Measurements from ENCODE around the gene ESRRB. TPM values are rescaled to one million over a fixed set of nuclear protein-coding genes. Genes with fewer than 3 reads are reported as not detected.

ESRRB gene
- total RNA-seq, 1 donor from 2014 or later = 0.08 TPM

GRCh38 chr14:76500011-76500410 lies 124.1 kb downstream of the ESRRB start:
- Mint-ChIP-seq H3K4me1 (ENCODE audit: unreplicated experiment) (peaks cover 18% of the 10 kb centered on the region), H3K27ac (ENCODE audit: unreplicated experiment) (no peak overlapping the region), H3K27me3 (ENCODE audit: unreplicated experiment) (peaks cover 8% of the 10 kb centered on the region), H3K4me3 (ENCODE audit: unreplicated experiment) (no peak overlapping the region), H3K36me3 (ENCODE audit: low read depth, unreplicated experiment) (no peaks in the 10 kb centered on the region), H3K9me3 (ENCODE audit: unreplicated experiment) (no peaks in the 10 kb centered on the region)
- TF ChIP-seq CTCF (IDR thresholded peaks at IDR 0.05; ENCODE audit: unreplicated experiment) = no peak
- DNase-seq (ENCODE audit: low spot score) = no peak

GRCh38 chr14:76500480-76500879 lies 124.5 kb downstream of the ESRRB start:
- no peak for DNase-seq (ENCODE audit: low spot score)
- TF ChIP-seq CTCF (IDR thresholded peaks at IDR 0.05; ENCODE audit: unreplicated experiment) = no peak
- Mint-ChIP-seq H3K36me3 (ENCODE audit: low read depth, unreplicated experiment) (no peaks in the 10 kb centered on the region), H3K27me3 (ENCODE audit: unreplicated experiment) (peaks cover 8% of the 10 kb centered on the region), H3K27ac (ENCODE audit: unreplicated experiment) (no peak overlapping the region), H3K4me3 (ENCODE audit: unreplicated experiment) (no peak overlapping the region), H3K9me3 (ENCODE audit: unreplicated experiment) (no peaks in the 10 kb centered on the region), H3K4me1 (ENCODE audit: unreplicated experiment) (peaks cover 19% of the 10 kb centered on the region)

GRCh38 chr14:76501156-76501720 lies 125.3 kb downstream of the ESRRB start:
- TF ChIP-seq CTCF (IDR thresholded peaks at IDR 0.05; ENCODE audit: unreplicated experiment) = no peak
- no peak overlapping the region for H3K4me3 Mint-ChIP-seq (ENCODE audit: unreplicated experiment)
- no peaks in the 10 kb centered on the region for H3K9me3 Mint-ChIP-seq (ENCODE audit: unreplicated experiment)
- no peak overlapping the region for H3K27ac Mint-ChIP-seq (ENCODE audit: unreplicated experiment)
- no peaks in the 10 kb centered on the region for H3K36me3 Mint-ChIP-seq (ENCODE audit: low read depth, unreplicated experiment)
- H3K27me3 Mint-ChIP-seq (ENCODE audit: unreplicated experiment) = peaks cover 8% of the 10 kb centered on the region
- no peak for DNase-seq (ENCODE audit: low spot score)
- peaks cover 22% of the 10 kb centered on the region for H3K4me1 Mint-ChIP-seq (ENCODE audit: unreplicated experiment)

GRCh38 chr14:76502219-76502618 lies 126.3 kb downstream of the ESRRB start:
- Mint-ChIP-seq H3K4me3 (ENCODE audit: unreplicated experiment) (no peak overlapping the region), H3K36me3 (ENCODE audit: low read depth, unreplicated experiment) (no peaks in the 10 kb centered on the region), H3K27ac (ENCODE audit: unreplicated experiment) (no peak overlapping the region), H3K9me3 (ENCODE audit: unreplicated experiment) (no peaks in the 10 kb centered on the region), H3K4me1 (ENCODE audit: unreplicated experiment) (peaks cover 20% of the 10 kb centered on the region), H3K27me3 (ENCODE audit: unreplicated experiment) (peaks cover 8% of the 10 kb centered on the region)
- DNase-seq (ENCODE audit: low spot score) = no peak
- no peak for TF ChIP-seq CTCF (IDR thresholded peaks at IDR 0.05; ENCODE audit: unreplicated experiment)

- DNase-seq (ENCODE audit: low spot score) = no peak
- Mint-ChIP-seq H3K9me3 (ENCODE audit: unreplicated experiment) (no peaks in the 10 kb centered on the region), H3K27me3 (ENCODE audit: unreplicated experiment) (peaks cover 8% of the 10 kb centered on the region), H3K36me3 (ENCODE audit: low read depth, unreplicated experiment) (no peaks in the 10 kb centered on the region), H3K4me1 (ENCODE audit: unreplicated experiment) (peaks cover 20% of the 10 kb centered on the region), H3K27ac (ENCODE audit: unreplicated experiment) (no peak overlapping the region), H3K4me3 (ENCODE audit: unreplicated experiment) (no peak overlapping the region)
- no peak for TF ChIP-seq CTCF (IDR thresholded peaks at IDR 0.05; ENCODE audit: unreplicated experiment)
Observed at GRCh38 chr14:76502638-76503037, 126.7 kb downstream of the ESRRB start.
